Activated CD8-positive, alpha-beta memory T cell treated with anti-CD3 and anti-CD28 coated beads for 1 hour (primary cell): Measurements from ENCODE around the gene C22orf31.
"Not testable (repeated sequence)": the region's sequence is repeated elsewhere in the genome, so short reads cannot be mapped to it uniquely, and the experiment has no call there.

Experiments used
- DNase-seq, 2 donors: peaks; one replicate each; pipeline ENCODE4 v3.0.0-alpha.2; 2020; ENCODE audit warnings: low read depth in 1 of 2; ENCODE audit errors: extremely low read depth in 1 of 2

C22orf31 gene

GRCh38 chr22:29055192-29055830 lies 6.3 kb downstream of the C22orf31 start:
- no peak for DNase-seq

DNA sequence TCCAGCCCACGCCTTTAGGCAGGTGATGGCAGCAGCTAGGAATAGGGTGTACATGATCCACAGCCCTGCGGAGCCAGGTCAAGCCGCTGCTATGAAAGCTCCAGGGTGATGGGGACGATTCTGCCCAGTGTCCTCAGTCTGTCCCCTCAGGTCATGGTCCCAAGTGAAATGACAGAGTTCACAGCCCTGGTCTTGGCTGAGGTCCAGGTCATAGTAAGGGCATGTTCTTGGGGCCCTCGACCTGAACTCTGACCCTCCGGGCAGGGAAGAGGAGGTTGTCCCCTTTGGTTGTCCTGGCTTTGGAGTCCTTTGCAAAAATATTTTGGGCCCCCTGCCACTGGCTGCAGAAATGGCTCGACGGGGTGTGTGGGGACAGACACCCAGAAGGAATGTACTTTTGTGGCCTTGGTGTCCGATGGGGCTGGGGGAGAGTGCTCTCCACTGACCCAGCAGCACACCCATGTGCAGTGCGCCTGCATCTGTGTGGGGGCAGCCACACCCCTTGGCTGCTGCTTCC lies 7.3 kb downstream of the C22orf31 start:
- no peak for DNase-seq

DNA sequence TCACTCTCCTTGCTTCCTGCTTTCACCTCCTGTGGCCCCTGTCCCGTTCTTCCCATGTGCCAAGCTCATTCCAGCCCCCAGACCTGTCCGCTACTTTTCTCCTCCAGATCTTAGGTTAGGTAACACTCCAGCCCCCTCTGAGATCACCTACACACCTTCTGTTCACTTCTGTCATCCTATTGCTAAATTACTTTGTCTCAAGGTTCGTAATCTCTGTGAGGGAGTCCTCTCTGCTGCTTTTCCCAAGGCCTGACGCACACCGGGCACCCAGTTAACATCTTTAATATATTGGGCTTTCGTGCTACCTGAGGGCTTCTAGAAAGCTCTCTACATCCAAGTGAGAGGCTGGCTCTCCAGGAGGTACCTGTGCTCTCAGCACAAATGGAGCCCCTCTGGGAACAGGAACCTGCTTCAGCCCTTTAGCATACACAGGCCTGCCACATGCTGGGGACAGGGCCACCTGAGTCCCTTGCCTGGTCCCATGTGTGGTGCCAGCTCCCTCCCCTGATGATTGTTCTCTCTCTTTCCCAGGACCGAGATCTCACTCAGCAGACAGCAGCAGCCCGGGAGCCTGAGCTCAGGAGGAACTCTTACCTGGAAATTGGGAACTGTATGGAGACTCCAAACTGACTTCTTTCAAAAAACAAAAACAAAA lies 8.5 kb downstream of the C22orf31 start:
- DNase-seq, result no peak

DNA sequence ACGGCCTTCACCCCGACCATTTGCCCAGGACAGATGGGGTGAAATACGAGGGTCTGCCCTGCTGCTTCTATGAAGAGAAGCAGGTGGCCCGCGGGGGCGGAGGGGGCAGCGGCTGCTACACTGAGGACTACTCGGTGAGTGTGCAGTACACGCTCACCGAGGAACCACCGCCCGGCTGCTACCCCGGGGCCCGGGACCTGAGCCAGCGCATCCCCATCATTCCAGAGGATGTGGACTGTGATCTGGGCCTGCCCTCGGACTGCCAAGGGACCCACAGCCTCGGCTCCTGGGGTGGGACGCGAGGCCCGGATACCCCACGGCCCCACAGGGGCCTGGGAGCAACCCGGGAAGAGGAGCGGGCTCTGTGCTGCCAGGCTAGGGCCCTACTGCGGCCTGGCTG lies 11.2 kb downstream of the C22orf31 start:
- no peak for DNase-seq

DNA sequence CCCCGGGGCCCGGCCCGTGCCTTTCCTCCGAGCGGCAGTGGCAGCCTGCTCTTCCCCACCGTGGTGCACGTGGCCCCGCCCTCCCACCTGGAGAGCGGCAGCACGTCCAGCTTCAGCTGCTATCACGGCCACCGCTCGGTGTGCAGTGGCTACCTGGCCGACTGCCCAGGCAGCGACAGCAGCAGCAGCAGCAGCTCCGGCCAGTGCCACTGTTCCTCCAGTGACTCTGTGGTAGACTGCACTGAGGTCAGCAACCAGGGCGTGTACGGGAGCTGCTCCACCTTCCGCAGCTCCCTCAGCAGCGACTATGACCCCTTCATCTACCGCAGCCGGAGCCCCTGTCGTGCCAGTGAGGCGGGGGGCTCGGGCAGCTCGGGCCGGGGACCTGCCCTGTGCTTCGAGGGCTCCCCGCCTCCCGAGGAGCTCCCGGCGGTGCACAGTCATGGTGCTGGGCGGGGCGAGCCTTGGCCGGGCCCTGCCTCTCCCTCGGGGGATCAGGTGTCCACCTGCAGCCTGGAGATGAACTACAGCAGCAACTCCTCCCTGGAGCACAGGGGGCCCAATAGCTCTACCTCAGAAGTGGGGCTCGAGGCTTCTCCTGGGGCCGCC lies 11.9 kb downstream of the C22orf31 start:
- no peak for DNase-seq

- DNase-seq, result no peak
These were observed 12.6 kb downstream of the C22orf31 start for GRCh38 chr22:29048822-29049654.

DNA sequence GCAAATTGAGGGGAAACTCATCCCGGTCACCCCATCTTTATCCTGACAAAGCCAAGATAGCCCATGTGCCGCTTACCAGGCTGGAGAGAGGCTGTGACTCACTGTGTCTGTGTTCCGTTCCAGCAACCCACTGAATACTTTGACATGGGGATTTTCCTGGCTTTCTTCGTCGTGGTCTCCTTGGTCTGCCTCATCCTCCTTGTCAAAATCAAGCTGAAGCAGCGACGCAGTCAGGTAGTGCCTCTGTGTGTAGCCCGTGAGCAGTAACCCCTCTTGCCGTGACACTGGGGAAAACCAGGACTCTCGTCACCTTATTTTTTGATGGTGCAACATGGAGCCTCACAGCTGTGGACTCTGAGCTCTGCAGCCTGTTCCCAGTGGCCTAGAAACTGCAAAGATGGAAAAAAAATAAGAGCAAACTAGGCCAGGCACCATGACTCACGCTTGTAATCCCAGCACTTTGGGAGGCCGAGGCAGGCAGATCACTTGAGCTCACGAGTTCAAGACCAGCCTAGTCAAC lies 16.9 kb downstream of the C22orf31 start:
- no peak for DNase-seq

DNA sequence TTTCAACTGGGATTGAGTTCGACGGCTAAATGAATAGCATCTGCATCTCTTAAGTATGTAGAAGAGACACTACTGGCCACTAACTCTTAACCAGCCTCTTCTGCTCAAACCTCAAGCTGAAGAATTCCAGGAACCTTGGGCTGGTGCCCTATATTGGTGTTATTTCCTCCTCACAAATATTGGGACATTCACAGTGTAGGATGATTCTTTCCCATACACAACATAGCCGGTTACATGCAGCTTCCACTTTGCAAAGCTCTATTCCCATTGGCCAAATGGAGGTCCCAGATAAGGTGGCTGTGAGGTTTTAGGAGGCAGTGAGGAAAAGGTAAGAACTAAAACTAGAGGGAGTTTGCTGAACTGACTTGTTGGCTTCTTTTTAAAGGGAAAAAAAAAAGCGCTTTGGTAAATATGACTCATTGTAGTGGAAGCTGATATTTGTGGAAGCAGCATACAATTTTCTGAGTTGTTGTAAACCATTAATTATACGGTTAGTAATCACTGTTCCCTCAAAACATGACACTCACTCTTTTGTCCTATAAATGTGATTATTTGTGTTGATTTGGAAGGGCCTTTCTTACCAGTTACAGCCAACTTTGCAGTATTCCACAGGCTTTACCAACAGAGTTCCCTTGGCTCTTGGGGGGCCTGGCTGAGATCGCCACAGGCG lies 17.6 kb downstream of the C22orf31 start:
- no peak for DNase-seq

- DNase-seq, result no peak
These were observed 20.2 kb downstream of the C22orf31 start for GRCh38 chr22:29041408-29041807.

GRCh38 chr22:29040385-29041275 lies 21.0 kb downstream of the C22orf31 start:
- peak; percentile 42 for DNase-seq

- DNase-seq, result not testable (repeated sequence)
These were observed 21.9 kb downstream of the C22orf31 start for GRCh38 chr22:29039684-29040083.

GRCh38 chr22:29039148-29039547 lies 22.5 kb downstream of the C22orf31 start:
- no peak for DNase-seq

DNA sequence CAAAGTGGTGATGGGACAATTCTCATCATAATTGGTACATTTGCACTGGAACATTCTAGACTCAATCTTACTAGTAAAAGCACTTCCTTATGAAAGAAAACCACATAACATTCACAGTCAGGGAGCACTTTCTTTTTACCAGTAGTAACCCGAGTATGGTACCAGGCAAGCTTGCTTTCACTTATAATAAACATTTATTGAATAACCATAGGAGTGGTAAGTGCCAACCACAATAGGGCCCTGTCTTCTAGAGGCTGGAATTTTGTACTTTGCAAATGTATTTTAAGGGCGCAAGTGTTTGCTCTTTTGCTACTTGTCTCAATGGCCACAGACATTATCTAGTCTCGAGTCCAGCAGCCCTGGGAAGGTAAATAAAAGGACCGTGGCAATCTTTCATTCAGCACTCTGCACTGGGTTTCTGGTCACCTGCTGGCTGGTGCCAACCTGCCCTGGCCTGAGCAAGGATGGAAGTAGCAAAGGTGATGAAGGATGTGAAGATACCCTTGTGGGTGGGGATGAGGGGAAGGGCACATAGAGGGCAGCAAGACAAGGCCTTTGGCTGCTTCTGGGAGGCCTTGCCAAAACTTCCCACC lies 24.2 kb downstream of the C22orf31 start:
- DNase-seq, result no peak

DNA sequence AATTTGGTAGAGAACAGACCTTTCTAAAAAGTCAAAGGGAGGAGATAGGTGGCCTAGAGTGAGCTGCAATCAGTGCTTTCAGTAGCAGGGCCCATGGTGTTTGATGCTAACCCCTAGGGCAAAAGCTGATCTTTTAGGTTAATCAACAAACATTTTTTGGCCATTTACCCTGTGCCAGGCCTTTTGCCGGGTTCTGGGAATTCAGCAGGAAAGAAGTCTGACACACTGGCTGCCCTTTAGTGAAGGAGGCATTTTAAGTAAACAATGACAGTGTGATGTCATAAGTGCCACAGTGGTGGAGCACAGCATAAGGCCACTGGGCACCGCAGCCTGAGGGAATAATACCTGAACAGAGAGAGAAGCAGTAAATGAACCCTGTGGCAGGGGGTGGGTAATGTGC lies 29.0 kb downstream of the C22orf31 start:
- DNase-seq, result no peak

DNA sequence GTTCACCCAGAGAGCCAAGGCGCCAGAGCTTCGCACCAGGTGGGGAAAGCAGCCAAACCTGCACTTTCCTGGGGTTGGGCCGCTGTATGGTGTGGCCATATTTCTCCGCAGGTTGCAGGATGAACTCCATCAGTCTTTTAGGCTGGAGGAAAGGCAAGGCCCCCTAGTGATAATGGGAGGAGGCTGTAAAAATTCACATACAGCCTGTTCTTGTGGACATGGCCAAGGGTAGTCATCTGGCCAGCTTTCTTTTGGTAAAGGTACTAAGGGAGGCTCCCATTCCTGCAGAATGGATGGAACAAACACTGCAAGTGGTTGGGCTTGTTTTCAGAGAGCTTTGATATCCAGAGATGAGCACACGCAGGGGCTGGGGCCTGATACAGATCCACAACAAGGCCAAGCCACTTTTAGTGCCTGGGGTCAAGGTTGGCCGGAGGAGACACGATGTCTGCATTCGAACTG lies 29.6 kb downstream of the C22orf31 start:
- no peak for DNase-seq

- no peak for DNase-seq
These were observed 30.2 kb downstream of the C22orf31 start for GRCh38 chr22:29031227-29032011.

DNA sequence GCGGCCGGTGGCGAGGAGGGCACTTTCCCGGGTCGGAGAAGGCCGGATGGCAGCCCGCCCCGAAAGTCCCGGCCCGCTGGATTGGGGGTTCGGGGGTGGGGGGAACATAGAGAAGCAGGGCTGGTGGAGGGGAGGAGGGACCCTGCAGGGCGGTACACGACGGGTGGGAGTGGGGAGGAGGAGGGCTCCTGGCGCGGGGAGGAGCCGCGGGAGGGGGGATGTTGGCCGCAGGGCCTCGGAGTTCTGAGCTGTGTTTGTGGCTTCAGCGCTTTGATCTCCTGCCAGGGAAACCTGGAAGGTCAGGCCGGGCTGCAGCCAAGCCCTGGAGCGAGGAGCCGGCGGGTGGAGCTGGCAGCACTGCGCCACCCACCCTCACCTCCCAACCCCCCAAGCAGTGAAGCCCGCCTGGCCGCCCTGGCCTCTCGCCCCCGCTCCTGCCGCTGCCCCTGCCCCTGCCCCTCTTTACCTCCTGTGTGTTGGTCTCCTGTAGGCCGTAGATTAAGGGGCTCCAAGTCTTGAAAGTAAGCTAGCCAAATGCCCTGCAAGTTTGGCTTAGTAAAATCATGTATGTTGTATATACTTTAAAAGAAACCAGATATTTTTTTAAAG lies 30.9 kb downstream of the C22orf31 start:
- DNase-seq, result no peak
